H1 (cell line): Measurements from ENCODE around the gene FGB.

Source experiments
- BRCA1 ChIP-seq: IDR thresholded peaks from 2 replicates; pipeline ENCODE4 v1.6.1; 2012; ENCODE audit warnings: low read depth, low read length, improper control_type of control experiment
- EP300 ChIP-seq, 2 experiments: IDR thresholded peaks; 1 replicate in 1 of 2; 2 replicates in 1 of 2; pipeline ENCODE4 v1.6.1; 2011 to 2012; ENCODE audit warnings: low read depth in 2 of 2, low read length in 2 of 2, mild to moderate bottlenecking in 2 of 2, borderline replicate concordance in 1 of 2, inconsistent platforms in 1 of 2, moderate library complexity in 1 of 2
- GABPA ChIP-seq: IDR thresholded peaks from 2 replicates; pipeline ENCODE4 v1.6.1; 2011; ENCODE audit warnings: mild to moderate bottlenecking, low read length, moderate library complexity, borderline replicate concordance; ENCODE audit not compliant: insufficient read depth
- MAFK ChIP-seq: IDR thresholded peaks from 2 replicates; pipeline ENCODE4 v1.6.1; 2012; ENCODE audit warnings: low read depth, mild to moderate bottlenecking, improper control_type of control experiment, low read length
- POLR2A ChIP-seq, 2 experiments: IDR thresholded peaks; 1 replicate in 1 of 2; 2 replicates in 1 of 2; pipeline ENCODE4 v1.6.1; 2011; ENCODE audit warnings: low read depth in 2 of 2, low read length in 2 of 2, mild to moderate bottlenecking in 2 of 2; ENCODE audit errors: control extremely low read depth in 1 of 2
- POLR2AphosphoS5 ChIP-seq: IDR thresholded peaks from 2 replicates; pipeline ENCODE4 v1.6.1; 2011; ENCODE audit warnings: low read depth, low read length
- RNF2 ChIP-seq: fragments of 200-900, 300-1000 bp; sonication (generic); IDR thresholded peaks from 2 replicates; pipeline ENCODE4 v1.7.1; 2016; ENCODE audit warnings: borderline replicate concordance, low read depth, mild to moderate bottlenecking, antibody characterized with exemption, low read length; ENCODE audit not compliant: poor library complexity, severe bottlenecking; ENCODE audit errors: missing control alignments
- SIN3A ChIP-seq, 2 experiments: IDR thresholded peaks in 1 of 2; conservative IDR thresholded peaks in 1 of 2; 2 replicates each; pipeline ENCODE4 v1.6.1; 2011 to 2012; ENCODE audit warnings: low read length in 2 of 2, improper control_type of control experiment in 1 of 2, low read depth in 1 of 2, mild to moderate bottlenecking in 1 of 2
- TF ChIP-seq, protein P1 (sequence below), 3 experiments: IDR thresholded peaks; 1 replicate in 2 of 3; 2 replicates in 1 of 3; pipeline versions ENCODE4 v1.5.1 to v1.6.1; 2011; ENCODE audit warnings: low read length in 3 of 3, mild to moderate bottlenecking in 3 of 3, inconsistent platforms in 2 of 3, low read depth in 1 of 3, moderate library complexity in 1 of 3; ENCODE audit not compliant: insufficient read depth in 1 of 3; ENCODE audit errors: control extremely low read depth in 1 of 3

DNA sequence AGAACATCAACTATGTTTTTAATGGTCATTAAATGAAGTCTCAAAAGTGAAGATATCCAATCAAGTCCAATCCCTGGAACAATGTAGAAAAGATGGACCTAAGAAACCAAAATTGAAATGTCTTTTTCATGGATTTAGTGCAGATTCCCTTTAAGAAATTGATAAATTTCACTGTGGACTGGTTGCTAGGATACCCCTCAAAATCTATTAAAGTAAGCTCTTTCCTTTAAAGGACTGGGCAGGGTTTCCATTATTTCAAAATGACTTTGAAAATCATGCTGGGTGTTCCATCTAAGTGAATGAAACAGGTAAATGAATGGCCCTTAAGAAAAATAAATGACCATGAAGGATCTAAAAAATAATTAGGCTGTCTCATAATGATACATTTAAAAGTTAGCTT is 41.2 kb upstream of the FGB start:
- no peak for TF ChIP-seq POLR2A (IDR thresholded peaks at IDR 0.05; ENCODE audit: control extremely low read depth in 1 of 2, low read depth in 2 of 2, low read length in 2 of 2)
- no peak for TF ChIP-seq SIN3A (conservative IDR thresholded peaks at IDR 0.05 in 1 of 2, IDR thresholded peaks at IDR 0.05 in 1 of 2; ENCODE audit: low read depth in 1 of 2, low read length in 2 of 2)
- no peak for TF ChIP-seq MAFK
- TF ChIP-seq, protein P1, sequence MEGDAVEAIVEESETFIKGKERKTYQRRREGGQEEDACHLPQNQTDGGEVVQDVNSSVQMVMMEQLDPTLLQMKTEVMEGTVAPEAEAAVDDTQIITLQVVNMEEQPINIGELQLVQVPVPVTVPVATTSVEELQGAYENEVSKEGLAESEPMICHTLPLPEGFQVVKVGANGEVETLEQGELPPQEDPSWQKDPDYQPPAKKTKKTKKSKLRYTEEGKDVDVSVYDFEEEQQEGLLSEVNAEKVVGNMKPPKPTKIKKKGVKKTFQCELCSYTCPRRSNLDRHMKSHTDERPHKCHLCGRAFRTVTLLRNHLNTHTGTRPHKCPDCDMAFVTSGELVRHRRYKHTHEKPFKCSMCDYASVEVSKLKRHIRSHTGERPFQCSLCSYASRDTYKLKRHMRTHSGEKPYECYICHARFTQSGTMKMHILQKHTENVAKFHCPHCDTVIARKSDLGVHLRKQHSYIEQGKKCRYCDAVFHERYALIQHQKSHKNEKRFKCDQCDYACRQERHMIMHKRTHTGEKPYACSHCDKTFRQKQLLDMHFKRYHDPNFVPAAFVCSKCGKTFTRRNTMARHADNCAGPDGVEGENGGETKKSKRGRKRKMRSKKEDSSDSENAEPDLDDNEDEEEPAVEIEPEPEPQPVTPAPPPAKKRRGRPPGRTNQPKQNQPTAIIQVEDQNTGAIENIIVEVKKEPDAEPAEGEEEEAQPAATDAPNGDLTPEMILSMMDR (IDR thresholded peaks at IDR 0.05; ENCODE audit: control extremely low read depth in 1 of 3, insufficient read depth in 1 of 3, low read depth in 1 of 3, low read length in 3 of 3) = no peak
- no peak for TF ChIP-seq RNF2
- TF ChIP-seq EP300 (IDR thresholded peaks at IDR 0.05; ENCODE audit: borderline replicate concordance in 1 of 2, low read depth in 2 of 2, low read length in 2 of 2) = no peak
- TF ChIP-seq POLR2AphosphoS5 = no peak
- TF ChIP-seq GABPA = no peak
- TF ChIP-seq BRCA1 = no peak
